RCC 7860 (cell line): ENCODE measurements around the gene CD164L2.
"Not testable (repeated sequence)": the region's sequence is repeated elsewhere in the genome, so short reads cannot be mapped to it uniquely, and the experiment has no call there.

Experiments
- DNase-seq: peaks from one replicate; pipeline ENCODE4 v3.0.0-alpha.2; 2015; ENCODE audit warnings: low spot score
- FAIRE-seq: peaks from 2 replicates; lab custom pipeline; 2012; peaks lifted over from hg19 to GRCh38; lab: Jason Lieb, UNC

Gene CD164L2

GRCh38 chr1:27405598-27406361, 22.6 kb upstream of the CD164L2 start:
- not testable (repeated sequence) for FAIRE-seq, DNase-seq

GRCh38 chr1:27405074-27405473, 21.9 kb upstream of the CD164L2 start:
- DNase-seq, result no peak
- FAIRE-seq, result no peak

GRCh38 chr1:27403931-27404330, 20.8 kb upstream of the CD164L2 start:
- FAIRE-seq (no peak), DNase-seq (no peak)

- FAIRE-seq, result no peak
- no peak for DNase-seq
Measured at GRCh38 chr1:27403065-27403726, 20.1 kb upstream of the CD164L2 start.

- DNase-seq (peak; percentile 30), FAIRE-seq (no peak)
Measured at GRCh38 chr1:27402349-27402754, 19.2 kb upstream of the CD164L2 start.

GRCh38 chr1:27400963-27401341, 17.8 kb upstream of the CD164L2 start:
- no peak for FAIRE-seq
- no peak for DNase-seq

GRCh38 chr1:27400082-27400962, 17.2 kb upstream of the CD164L2 start:
- no peak for FAIRE-seq
- DNase-seq, result no peak

GRCh38 chr1:27399251-27400025, 16.3 kb upstream of the CD164L2 start:
- FAIRE-seq, result no peak
- no peak for DNase-seq

- no peak for DNase-seq
- FAIRE-seq, result no peak
Measured at GRCh38 chr1:27398405-27399149, 15.4 kb upstream of the CD164L2 start.

GRCh38 chr1:27397749-27398148, 14.6 kb upstream of the CD164L2 start:
- DNase-seq, result no peak
- no peak for FAIRE-seq

GRCh38 chr1:27397110-27397509, 14.0 kb upstream of the CD164L2 start:
- FAIRE-seq, result no peak
- DNase-seq, result no peak

- DNase-seq (peak; percentile 41), FAIRE-seq (no peak)
Measured at GRCh38 chr1:27395441-27396195, 12.5 kb upstream of the CD164L2 start.

- no peak for DNase-seq
- FAIRE-seq, result no peak
Measured at GRCh38 chr1:27394925-27395324, 11.8 kb upstream of the CD164L2 start.

GRCh38 chr1:27394282-27394658, 11.1 kb upstream of the CD164L2 start:
- DNase-seq, result no peak
- FAIRE-seq, result no peak

GRCh38 chr1:27393641-27394281, 10.6 kb upstream of the CD164L2 start:
- FAIRE-seq (no peak), DNase-seq (no peak)

- FAIRE-seq, result no peak
- DNase-seq, result no peak
Measured at GRCh38 chr1:27392778-27393635, 9.9 kb upstream of the CD164L2 start.

- DNase-seq (peak; percentile 67), FAIRE-seq (no peak)
Measured at GRCh38 chr1:27392096-27392777, 9.1 kb upstream of the CD164L2 start, which contains the start of gene GPR3. Gene GPR3 (plus strand): TSS chr1:27392622. CDS start chr1:27393799, 1,177 bp downstream.
